Embryonic facial prominence (tissue), 1 donor: ENCODE measurements around the gene PLEKHA6.
"Not testable (repeated sequence)": the region's sequence is repeated elsewhere in the genome, so short reads cannot be mapped to it uniquely, and the experiment has no call there.

Experiments
- DNase-seq: peaks from one replicate; pipeline ENCODE4 v3.0.0-alpha.2; 2016; ENCODE audit errors: extremely low spot score

Gene PLEKHA6

GRCh38 chr1:204313675-204314074, 46.1 kb downstream of the PLEKHA6 start:
- DNase-seq: no peak

DNA sequence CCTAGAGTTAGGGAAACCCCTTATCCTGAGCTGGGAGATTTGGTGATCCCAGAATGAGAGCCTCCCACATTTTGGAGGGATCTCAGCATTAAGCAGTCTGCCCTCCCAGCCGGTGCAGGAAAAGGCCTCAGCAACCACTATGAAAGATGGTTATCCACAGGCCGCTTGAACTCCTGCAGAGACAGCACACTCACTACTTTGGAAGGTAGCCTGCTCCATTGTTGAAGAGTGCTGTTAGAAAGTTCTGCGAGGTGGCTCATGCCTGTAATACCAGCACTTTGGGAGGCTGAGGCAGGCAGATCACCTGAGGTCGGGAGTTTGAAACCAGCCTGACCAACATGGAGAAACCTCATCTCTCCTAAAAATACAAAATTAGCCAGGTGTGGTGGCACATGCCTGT, 48.8 kb downstream of the PLEKHA6 start:
- not testable (repeated sequence) for DNase-seq

DNA sequence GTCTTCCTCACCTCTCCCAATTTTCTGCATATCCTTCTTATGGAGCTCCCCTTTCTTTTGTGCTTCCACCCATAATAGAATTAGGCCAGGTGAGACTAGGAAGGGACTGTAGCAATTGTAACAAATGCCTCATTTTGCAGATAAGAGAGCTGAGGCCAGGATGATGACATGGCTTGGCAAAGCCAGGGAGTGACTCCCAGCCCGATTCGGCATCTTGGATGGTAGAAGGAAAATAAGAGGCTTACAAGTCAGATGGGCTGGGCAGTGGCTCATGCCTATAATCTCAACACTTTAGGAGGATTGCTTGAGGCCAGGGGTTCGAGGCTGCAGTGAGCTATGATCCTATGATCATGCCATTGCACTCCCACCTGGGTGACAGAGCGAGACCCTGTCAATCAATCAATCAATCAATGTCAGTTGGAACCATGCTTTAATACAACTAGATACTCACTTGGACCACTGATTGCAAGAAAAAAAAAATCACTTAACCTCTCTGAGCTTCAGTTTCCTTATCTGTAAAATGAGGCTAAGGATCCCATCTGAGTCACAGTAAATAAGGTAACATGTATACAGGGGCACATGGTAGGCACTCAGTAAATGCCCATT, 51.6 kb downstream of the PLEKHA6 start:
- DNase-seq: no peak

DNA sequence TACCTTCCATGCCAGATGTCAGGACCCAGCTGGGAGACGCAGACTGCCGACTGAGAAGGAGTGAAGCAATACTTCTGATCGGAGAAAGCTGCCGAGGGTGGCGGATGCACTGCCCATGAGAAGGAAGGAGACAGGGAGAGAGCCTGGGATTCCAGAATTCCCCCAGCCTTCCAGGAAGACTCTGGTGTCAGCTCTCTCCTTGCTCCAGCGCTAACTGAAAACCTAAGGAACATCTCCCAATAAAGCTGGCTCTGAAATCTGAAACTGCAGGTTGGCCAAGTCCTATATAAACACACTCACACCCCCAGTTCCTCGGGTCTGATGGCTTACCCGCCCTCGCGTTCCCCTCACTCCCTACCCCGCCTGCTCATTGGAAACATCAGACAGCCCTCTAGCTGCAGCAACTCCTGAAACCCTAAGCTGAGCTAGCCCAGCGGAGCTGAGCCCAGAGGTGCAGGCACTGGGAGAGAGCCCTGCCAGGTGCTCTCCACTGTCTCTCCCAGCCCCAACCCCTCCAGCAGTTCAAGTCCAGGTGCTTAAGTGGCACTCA, 52.3 kb downstream of the PLEKHA6 start:
- DNase-seq: no peak

GRCh38 chr1:204306076-204306475, 53.7 kb downstream of the PLEKHA6 start:
- no peak for DNase-seq

DNA sequence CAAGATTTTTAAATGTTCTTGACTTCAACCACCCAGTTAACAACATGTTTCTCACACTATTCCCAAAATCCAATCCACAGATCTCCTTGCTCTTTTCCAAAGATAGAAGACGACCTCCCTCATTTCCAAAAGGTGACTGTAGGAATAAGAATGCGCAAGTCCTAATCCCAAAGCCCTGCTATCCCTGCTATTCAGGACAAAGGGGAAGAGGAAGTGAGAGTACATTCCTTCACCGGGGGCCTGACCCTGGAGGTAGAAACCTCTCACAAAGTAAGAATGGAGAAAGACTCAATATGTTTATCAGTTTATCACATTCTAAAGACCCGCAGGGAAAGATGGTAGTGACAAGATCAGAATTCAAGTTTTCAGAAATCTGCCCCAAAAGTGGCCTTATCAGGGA, 55.7 kb downstream of the PLEKHA6 start:
- no peak for DNase-seq

GRCh38 chr1:204302769-204303168, 57.0 kb downstream of the PLEKHA6 start:
- DNase-seq: no peak

DNA sequence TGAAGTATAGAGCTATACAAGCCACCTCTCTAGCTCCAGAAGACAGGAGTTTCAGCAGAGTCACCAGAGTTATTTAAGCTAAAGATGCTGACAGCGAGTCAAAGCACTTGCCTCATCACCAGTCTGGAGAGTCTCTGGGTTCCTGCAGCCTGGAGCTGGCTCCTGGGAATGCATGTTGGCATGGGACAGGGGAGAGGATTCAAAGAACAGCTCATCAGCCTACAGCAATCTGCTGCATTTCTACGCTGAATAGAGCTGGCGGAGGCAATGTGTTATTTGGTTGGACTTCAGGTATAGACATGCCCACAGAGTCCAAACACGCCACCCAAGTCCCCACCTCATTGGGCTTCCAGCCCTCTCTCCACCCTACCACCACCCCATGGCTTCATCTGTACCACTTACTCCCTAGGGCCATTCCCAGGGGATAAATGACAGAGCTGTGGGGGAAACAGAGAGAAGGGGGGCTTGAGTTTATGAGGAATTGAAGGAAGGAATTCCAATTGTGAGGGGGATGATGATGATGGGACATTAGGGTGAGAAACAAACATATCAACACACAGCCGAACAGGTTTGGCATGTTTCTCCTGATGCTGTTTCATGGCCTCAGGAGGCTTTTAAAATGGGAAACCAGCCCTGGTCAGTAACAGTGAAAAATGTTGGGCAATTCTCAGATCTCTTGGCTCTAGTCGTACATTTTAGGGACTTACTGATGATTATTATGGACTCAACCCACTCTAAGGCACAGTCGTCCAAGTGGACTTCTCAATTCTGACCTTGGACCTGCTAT, 58.4 kb downstream of the PLEKHA6 start:
- no peak for DNase-seq

DNA sequence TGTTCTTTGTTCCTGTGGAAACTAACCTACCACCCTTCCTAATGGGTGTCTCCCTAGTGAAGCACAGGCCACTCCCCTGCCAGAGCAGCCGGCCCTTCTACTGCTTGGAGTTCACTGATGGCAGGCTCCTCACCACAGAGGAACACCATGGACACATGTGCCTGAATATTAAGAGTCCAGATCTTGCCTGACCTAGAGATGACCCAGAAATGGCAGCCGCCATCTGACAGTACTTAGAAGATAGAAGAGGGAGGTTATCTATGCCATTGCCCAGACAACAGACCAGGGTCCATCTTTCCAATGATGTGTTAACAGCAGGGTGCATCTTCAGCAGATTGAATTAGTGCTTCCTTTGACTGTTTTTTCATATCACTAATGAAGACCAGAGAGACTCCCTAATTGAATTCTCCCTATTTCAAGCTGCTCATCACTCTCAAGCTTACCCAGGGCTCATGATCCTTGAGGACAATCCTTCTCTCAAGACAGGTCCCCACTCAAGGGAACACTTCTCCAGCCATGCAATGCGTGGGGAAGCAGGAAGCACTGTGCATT, 59.8 kb downstream of the PLEKHA6 start:
- no peak for DNase-seq

DNA sequence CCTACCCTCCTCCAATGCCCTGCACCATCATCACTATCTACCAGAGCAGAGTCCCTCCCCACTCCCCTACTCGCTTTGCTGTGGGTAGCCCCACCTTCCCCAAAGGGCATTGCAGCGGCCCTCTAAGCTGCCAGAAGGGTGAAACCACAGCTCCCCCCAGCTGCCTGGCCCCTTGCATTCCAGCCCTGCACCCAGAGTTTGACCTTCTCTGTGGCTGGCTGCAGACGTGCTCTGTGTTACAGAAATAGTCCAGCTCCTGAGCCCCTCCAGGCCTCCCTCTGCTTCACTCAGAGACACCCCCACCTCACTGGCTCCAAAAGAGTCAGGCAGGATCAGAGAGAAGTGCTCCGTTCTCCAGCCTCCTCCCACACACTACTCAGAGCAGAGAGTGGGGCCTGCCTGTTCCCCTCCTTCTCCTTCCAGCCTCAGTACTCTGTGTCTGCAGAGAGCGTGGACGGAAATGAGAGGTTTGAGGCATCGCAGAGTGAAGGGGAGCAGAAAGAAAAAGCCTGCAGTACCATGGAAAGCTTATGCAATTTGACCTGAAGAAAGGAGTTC, 63.2 kb downstream of the PLEKHA6 start:
- no peak for DNase-seq

DNA sequence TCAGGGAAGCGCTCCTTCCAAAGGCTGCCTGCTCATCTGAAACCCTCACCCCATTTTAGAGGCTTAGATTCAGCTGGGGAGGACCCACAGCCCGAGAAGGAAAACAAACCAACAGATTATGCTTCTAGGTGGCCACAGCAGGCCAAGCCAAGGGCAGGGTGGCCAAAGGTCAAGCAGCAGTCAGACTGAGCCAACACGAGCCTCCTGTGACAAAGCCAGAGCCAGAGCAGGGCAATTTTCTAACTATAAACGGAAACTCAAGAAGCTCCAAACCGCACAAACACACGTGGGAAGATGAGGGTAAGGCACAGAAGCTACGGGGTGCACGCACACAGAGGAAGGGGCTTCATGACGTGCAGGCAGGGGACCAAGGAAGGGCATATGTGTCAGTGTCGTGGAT, 64.1 kb downstream of the PLEKHA6 start:
- no peak for DNase-seq

DNA sequence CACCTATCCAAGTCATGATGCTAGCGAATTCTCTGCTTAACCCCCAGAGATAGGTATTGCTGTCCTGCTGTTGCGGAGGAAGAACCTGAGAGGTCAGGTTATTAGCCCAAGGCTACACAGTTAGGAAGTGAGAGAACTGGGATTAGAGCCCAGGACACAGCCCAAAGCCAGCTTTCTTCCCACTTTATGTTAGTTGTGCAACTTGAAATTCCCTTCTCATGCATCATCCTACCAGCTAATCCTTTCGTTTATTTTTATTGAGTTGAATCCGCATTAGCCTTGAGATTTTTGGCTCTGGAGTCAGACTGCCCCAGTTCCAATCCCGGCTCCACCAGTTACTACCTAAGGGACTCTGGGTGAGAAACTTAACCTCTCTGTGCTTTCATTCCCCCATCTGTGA, 65.4 kb downstream of the PLEKHA6 start:
- no peak for DNase-seq

GRCh38 chr1:204293605-204294337, 66.0 kb downstream of the PLEKHA6 start:
- DNase-seq: no peak

DNA sequence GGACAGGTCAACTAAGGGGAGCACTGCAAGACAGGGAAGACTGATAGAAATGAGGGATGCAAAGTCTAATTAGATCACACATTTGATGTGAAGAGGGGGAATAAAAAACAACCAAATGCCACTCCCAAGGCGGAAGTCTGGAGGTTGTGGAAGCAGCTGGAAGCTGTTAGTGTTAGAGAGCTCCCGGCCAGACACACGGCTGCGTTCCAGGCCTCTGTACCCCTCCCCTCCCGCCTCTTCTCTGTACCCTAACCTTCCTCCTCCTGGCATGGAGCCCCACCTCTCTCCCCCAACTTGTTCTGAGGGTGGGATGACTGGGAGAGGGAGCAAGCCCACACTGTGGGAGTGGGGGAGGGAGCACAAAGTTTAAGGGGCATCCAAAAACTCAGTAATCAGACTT, 67.0 kb downstream of the PLEKHA6 start:
- DNase-seq: no peak

DNA sequence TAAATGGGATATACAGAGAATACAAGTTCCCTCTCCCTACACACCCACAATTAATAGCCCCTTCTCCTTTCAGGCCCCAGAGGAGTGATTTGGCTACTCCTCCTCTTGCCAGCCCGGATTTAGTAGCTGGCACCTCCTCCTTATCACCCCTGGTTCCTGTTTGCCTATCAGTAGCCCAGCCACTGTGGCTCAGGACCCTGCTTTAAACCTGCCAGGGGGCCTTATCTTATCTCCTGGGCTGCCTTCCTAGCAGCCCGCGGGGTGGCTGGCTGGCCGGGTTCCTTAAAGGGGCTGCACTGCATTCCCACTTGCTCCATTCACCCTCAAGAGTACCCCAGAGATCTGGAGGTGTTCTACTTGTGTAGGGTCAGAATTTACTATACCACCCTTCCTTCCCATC, 70.4 kb downstream of the PLEKHA6 start:
- DNase-seq: no peak

DNA sequence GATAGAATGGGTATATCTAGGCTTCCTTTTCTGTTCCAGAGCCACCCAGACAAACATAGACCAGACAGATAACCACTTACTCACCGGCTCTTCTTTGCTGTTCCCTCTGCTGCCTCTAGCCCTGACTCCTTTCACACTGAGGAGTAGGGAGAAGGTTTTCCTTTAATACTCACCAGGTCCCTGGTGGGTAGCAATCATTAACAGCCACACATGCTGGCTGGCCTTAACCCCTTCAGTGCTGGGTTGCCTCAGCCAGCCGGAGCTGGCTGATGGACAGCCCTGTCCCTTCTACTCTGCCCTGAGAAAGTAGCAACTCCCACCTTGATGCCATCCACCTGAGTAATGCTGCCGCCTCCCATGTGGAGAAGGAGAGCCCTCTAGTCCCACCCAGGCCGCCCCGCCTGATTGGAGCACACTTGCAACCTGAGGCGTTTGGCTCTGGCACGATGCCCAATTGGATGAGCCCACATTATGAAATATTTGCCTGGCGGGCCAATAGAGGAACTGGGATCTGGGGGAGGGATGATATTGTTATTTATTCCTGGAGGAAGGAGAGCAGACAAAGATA, 71.6 kb downstream of the PLEKHA6 start:
- no peak for DNase-seq

DNA sequence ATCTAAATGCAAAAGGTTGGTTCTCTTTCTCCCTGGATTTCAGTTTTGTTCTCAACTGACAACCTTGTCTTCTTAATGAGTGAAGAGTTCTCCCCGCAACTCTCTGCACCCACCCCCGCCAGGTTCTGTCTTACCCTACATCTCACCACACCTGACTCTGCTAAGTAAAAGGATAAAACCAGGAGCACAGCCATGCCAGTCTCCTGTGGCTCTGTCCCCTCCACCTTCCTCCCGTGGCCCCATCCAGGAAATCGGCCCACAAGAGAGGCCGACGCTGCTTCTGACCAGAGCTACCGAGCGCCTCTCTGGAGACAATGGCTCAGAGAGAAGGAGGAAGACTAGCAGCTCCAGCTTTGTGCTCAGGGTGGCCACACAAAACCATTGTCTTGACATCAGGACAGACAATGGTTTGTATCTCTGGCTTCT, 72.2 kb downstream of the PLEKHA6 start:
- DNase-seq: no peak

GRCh38 chr1:204286831-204287421, 72.8 kb downstream of the PLEKHA6 start:
- no peak for DNase-seq

DNA sequence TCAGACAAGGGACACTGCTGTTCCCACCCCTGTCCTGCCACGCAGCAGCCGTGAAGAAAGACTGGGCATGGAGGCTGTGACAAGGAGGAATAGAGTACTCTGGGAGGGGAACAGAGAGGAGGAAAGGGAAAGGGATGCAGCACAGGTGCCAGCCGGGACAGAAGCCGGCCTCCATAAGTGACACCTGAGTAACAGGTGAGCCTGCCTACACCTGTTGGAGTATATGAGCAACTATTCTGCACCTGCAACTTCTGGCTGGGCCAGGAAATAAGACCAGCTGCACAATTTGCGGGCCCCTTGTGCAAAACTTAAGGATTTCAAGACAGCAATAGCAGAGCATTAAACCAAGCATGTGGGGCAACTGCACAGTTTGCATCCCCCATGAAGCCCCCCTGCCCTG, 73.4 kb downstream of the PLEKHA6 start:
- DNase-seq: no peak

DNA sequence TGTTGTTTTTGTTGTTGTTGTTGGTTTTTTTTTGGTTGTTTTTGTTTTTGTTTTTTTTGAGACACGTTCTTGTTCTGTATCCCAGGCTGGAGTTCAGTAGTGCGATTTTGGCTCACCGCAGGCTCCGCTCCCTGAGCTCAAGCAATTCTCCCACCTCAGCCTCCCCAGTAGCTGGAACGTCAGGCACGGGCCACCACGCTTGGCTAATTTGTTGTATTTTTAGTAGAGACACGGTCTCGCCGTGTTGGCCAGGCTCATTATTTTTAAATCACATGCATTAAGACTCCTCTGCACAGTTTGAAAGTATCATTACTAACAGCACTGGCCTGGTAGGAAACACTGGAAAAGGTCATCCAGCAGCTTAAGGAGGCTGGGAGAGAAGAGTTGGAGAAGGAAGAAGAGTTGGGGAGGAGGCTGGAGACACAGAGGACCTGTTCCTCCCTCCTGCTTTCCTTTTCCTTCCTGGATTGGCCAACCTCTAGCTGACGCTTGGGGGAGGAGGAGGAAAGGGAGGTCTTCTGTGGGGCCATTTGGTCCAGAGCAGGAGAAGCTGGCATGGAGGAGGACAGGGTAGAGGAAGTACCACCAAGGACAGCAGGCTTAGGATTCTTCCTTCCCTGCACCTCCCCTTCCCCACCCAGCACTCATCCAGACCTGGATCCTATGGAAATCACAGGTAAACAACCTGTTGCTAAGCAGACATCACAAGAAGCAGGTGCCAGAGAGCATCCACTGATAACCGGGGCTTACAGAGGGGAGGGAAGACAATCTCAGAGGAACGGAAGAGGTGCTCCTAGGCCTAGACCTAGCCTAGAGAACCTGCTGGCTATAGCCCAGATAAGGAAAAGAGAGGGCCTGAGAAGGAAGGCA, 74.1 kb downstream of the PLEKHA6 start:
- DNase-seq: no peak
